ENCODE data around the gene TNFAIP2. TPM values are rescaled to one million over a fixed set of nuclear protein-coding genes. Genes with fewer than 3 reads are reported as not detected.
"Not testable (repeated sequence)": the region's sequence is repeated elsewhere in the genome, so short reads cannot be mapped to it uniquely, and the experiment has no call there.

Gene TNFAIP2
- total RNA-seq, 1 donor from 2014 or later, result 64.3 TPM

GRCh38 chr14:103155826-103156394, 32.6 kb downstream of the TNFAIP2 start:
- DNase-seq (ENCODE audit: low read depth in 2 of 2), result no peak

- no peak for DNase-seq (ENCODE audit: low read depth in 2 of 2)
Measured at GRCh38 chr14:103156651-103157378, 33.6 kb downstream of the TNFAIP2 start.

- DNase-seq (ENCODE audit: low read depth in 2 of 2), result no peak
Measured at GRCh38 chr14:103157969-103158368, 34.7 kb downstream of the TNFAIP2 start.

GRCh38 chr14:103158688-103159087, 35.4 kb downstream of the TNFAIP2 start:
- DNase-seq (ENCODE audit: low read depth in 2 of 2), result no peak

- no peak for DNase-seq (ENCODE audit: low read depth in 2 of 2)
Measured at GRCh38 chr14:103160321-103161053, 37.2 kb downstream of the TNFAIP2 start.

- DNase-seq (ENCODE audit: low read depth in 2 of 2), result no peak
Measured at GRCh38 chr14:103161054-103161397, 37.8 kb downstream of the TNFAIP2 start.

GRCh38 chr14:103163199-103163598, 39.9 kb downstream of the TNFAIP2 start:
- DNase-seq (ENCODE audit: low read depth in 2 of 2), result no peak

- DNase-seq (ENCODE audit: low read depth in 2 of 2), result no peak
Measured at GRCh38 chr14:103164006-103164405, 40.7 kb downstream of the TNFAIP2 start.

- DNase-seq (ENCODE audit: low read depth in 2 of 2), result no peak
Measured at GRCh38 chr14:103164779-103165178, 41.5 kb downstream of the TNFAIP2 start.

GRCh38 chr14:103165323-103165722, 42.1 kb downstream of the TNFAIP2 start:
- DNase-seq (ENCODE audit: low read depth in 2 of 2), result no peak

GRCh38 chr14:103169954-103170353, 46.7 kb downstream of the TNFAIP2 start:
- no peak for DNase-seq (ENCODE audit: low read depth in 2 of 2)

- DNase-seq (ENCODE audit: low read depth in 2 of 2), result not testable (repeated sequence)
Measured at GRCh38 chr14:103171206-103171605, 47.9 kb downstream of the TNFAIP2 start.

- DNase-seq (ENCODE audit: low read depth in 2 of 2), result no peak
Measured at GRCh38 chr14:103172921-103173320, 49.7 kb downstream of the TNFAIP2 start.

GRCh38 chr14:103173887-103174286, 50.6 kb downstream of the TNFAIP2 start:
- not testable (repeated sequence) for DNase-seq (ENCODE audit: low read depth in 2 of 2)

GRCh38 chr14:103176176-103176575, 52.9 kb downstream of the TNFAIP2 start:
- not testable (repeated sequence) for DNase-seq (ENCODE audit: low read depth in 2 of 2)

- no peak for DNase-seq (ENCODE audit: low read depth in 2 of 2)
Measured at GRCh38 chr14:103177376-103177775, 54.1 kb downstream of the TNFAIP2 start.

- no peak for DNase-seq (ENCODE audit: low read depth in 2 of 2)
Measured at GRCh38 chr14:103178521-103178920, 55.3 kb downstream of the TNFAIP2 start.

GRCh38 chr14:103179094-103179493, 55.8 kb downstream of the TNFAIP2 start:
- DNase-seq (ENCODE audit: low read depth in 2 of 2), result no peak

- no peak for DNase-seq (ENCODE audit: low read depth in 2 of 2)
Measured at GRCh38 chr14:103180331-103180730, 57.1 kb downstream of the TNFAIP2 start.

- no peak for DNase-seq (ENCODE audit: low read depth in 2 of 2)
Measured at GRCh38 chr14:103184046-103184445, 60.8 kb downstream of the TNFAIP2 start.

GRCh38 chr14:103185051-103186029, 62.1 kb downstream of the TNFAIP2 start:
- DNase-seq (ENCODE audit: low read depth in 2 of 2), result peak; percentile 26 to 47
